A549 (cell line): Measurements from ENCODE around the gene PALLD.

Source experiments
- CBX8 ChIP-seq: fragments of 200-600 bp; sonication (generic); IDR thresholded peaks from 2 replicates; pipeline ENCODE4 v1.6.1; 2016
- POLR2A ChIP-seq: IDR thresholded peaks from 2 replicates; pipeline ENCODE4 v1.6.1; 2012; ENCODE audit warnings: mild to moderate bottlenecking, low read length
- POLR2AphosphoS2 ChIP-seq: conservative IDR thresholded peaks from 2 replicates; pipeline ENCODE4 v1.6.1; 2012; ENCODE audit warnings: low read length, improper control_type of control experiment, inconsistent platforms
- RCOR1 ChIP-seq: fragments of 150-350 bp; IDR thresholded peaks from 2 replicates; pipeline ENCODE4 v1.6.1; 2014; ENCODE audit warnings: antibody characterized with exemption, low read length, low read depth
- TF ChIP-seq, protein P1 (sequence below): fragments of >200 bp; sonication (Bioruptor Twin); formaldehyde crosslinking; IDR thresholded peaks from 3 replicates; pipeline ENCODE4 v1.5.1; 2016

- peak; percentile 92 for TF ChIP-seq POLR2A
- TF ChIP-seq POLR2AphosphoS2: no peak
- TF ChIP-seq, protein P1, sequence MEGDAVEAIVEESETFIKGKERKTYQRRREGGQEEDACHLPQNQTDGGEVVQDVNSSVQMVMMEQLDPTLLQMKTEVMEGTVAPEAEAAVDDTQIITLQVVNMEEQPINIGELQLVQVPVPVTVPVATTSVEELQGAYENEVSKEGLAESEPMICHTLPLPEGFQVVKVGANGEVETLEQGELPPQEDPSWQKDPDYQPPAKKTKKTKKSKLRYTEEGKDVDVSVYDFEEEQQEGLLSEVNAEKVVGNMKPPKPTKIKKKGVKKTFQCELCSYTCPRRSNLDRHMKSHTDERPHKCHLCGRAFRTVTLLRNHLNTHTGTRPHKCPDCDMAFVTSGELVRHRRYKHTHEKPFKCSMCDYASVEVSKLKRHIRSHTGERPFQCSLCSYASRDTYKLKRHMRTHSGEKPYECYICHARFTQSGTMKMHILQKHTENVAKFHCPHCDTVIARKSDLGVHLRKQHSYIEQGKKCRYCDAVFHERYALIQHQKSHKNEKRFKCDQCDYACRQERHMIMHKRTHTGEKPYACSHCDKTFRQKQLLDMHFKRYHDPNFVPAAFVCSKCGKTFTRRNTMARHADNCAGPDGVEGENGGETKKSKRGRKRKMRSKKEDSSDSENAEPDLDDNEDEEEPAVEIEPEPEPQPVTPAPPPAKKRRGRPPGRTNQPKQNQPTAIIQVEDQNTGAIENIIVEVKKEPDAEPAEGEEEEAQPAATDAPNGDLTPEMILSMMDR: no peak
- no peak for TF ChIP-seq CBX8
- TF ChIP-seq RCOR1: no peak
Observed at GRCh38 chr4:168831919-168832762, 335.3 kb downstream of the PALLD start.
